Uterus (tissue), 4 donors: Measurements from ENCODE around the gene NEUROD2. TPM values are rescaled to one million over a fixed set of nuclear protein-coding genes. Genes with fewer than 3 reads are reported as not detected.

Source experiments
- DNase-seq, 2 donors: peaks; one replicate each; pipeline ENCODE4 v3.0.0-alpha.2; 2019 to 2020
- H3K27ac ChIP-seq, 2 donors: fragments of 200-600 bp; sonication (generic); 1 replicate in 1 of 2; 2 replicates in 1 of 2; pipeline ENCODE4 v1.5.1; 2016 to 2018
- H3K27me3 ChIP-seq, 2 donors: fragments of 200-600 bp; sonication (generic); one replicate each; pipeline ENCODE4 v1.5.1; 2018 to 2019; ENCODE audit warnings: control low read depth in 1 of 2
- H3K36me3 ChIP-seq, 2 donors: fragments of 200-600 bp; sonication (generic); one replicate each; pipeline ENCODE4 v1.5.1; 2019; ENCODE audit warnings: control low read depth in 1 of 2
- H3K4me1 ChIP-seq, 2 donors: fragments of 200-600 bp; sonication (generic); one replicate each; pipeline ENCODE4 v1.5.1; 2018 to 2019; ENCODE audit warnings: control low read depth in 1 of 2
- H3K4me3 ChIP-seq, 2 donors: fragments of 200-600 bp; sonication (generic); 1 replicate in 1 of 2; 2 replicates in 1 of 2; pipeline ENCODE4 v1.5.1; 2018 to 2019; ENCODE audit warnings: mild to moderate bottlenecking in 1 of 2
- H3K9me3 ChIP-seq, 2 donors: fragments of 200-600 bp; sonication (generic); one replicate each; pipeline ENCODE4 v1.5.1; 2019; ENCODE audit warnings: control low read depth in 1 of 2
- POLR2A ChIP-seq, 2 donors: fragments of 450-650 bp; IDR thresholded peaks; one replicate each; pipeline ENCODE4 v1.6.1; 2016; ENCODE audit warnings: antibody characterized with exemption in 2 of 2, mild to moderate bottlenecking in 1 of 2, moderate library complexity in 1 of 2
- intact Hi-C: fragments of 100-400 bp; cut with DNase I; formaldehyde crosslinking; loops from one replicate; pipeline ENCODE4 v1.15.1; 2023; ENCODE audit warnings: low total_unique reads
- total RNA-seq, 4 donors: library from RNA; depleted of rRNA in 3 of 4; stranded (reverse); fragments of >200 nt in 3 of 4; gene quantifications; one replicate each; pipeline versions ENCODE4 v1.1.0 to v1.2.4, GENCODE V29; 2014 to 2023
- TF ChIP-seq, protein P1 (sequence below), 4 experiments: fragments of 200-600 bp in 2 of 4; fragments of 450-650 bp in 2 of 4; sonication (generic) in 2 of 4; IDR thresholded peaks; one replicate each; pipeline ENCODE4 v1.5.1; 2016 to 2019; ENCODE audit warnings: antibody characterized with exemption in 4 of 4, mild to moderate bottlenecking in 2 of 4, moderate library complexity in 1 of 4
- donor health status: DM: yes; HTN: yes; CAD: no.

NEUROD2 gene
- total RNA-seq, 4 donors from 2014 or later = not detected

DNA sequence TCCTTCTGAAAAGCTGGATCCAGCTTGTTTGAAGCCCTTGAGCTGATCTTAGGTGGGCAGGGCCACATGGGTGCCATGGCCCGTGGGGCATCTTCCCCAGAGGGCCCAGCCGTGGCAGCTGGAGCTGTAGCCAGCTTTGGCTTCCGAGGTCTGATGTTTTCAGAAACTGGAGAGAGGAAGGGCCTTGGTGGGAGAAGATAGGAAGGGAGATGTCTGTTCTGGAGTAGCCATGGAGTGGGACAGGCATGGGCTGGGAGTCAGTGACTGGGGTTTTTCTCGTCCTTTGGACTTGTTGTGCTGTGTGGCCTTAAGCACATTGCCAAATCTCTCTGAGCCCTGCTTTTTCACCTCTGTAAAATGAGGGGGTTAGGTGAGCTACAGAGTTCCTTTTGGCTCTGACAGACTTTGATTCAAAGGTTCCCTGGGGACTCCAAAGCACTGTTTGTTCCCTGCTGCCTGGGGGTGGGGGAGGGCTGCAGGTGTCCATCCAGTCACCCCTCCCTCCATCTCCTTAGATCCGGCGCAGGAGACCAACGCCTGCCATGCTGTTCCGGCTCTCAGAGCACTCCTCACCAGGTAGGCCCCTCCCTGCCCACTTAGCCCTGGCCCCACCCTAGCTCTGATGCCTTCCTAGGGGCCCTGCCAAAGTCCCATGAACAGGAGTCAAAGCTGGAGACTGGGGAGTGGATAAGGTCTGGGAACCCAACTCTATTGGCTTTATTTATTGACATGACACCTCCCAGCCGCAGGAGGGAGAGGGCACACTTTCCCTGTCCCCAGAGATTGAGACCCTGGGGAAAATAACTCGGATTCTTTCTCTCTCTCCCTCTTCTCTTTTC is 21.2 kb upstream of the NEUROD2 start:
- Histone ChIP-seq H3K27me3 (peaks cover 22% of the 10 kb centered on the region in 2 donors), H3K9me3 (no peaks in the 10 kb centered on the region), H3K36me3 (no peaks in the 10 kb centered on the region), H3K27ac (no peak overlapping the region), H3K4me1 (peaks cover 0 to 13% of the 10 kb centered on the region in 2 donors), H3K4me3 (no peak overlapping the region)
- DNase-seq = no peak
- no peak for TF ChIP-seq POLR2A (IDR thresholded peaks at IDR 0.05)
- TF ChIP-seq, protein P1, sequence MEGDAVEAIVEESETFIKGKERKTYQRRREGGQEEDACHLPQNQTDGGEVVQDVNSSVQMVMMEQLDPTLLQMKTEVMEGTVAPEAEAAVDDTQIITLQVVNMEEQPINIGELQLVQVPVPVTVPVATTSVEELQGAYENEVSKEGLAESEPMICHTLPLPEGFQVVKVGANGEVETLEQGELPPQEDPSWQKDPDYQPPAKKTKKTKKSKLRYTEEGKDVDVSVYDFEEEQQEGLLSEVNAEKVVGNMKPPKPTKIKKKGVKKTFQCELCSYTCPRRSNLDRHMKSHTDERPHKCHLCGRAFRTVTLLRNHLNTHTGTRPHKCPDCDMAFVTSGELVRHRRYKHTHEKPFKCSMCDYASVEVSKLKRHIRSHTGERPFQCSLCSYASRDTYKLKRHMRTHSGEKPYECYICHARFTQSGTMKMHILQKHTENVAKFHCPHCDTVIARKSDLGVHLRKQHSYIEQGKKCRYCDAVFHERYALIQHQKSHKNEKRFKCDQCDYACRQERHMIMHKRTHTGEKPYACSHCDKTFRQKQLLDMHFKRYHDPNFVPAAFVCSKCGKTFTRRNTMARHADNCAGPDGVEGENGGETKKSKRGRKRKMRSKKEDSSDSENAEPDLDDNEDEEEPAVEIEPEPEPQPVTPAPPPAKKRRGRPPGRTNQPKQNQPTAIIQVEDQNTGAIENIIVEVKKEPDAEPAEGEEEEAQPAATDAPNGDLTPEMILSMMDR (IDR thresholded peaks at IDR 0.05) = no peak
- intact Hi-C loops = loop anchor here (10.0 kb wide), 1 partner anchor 74 kb away; no protein-coding TSS in a partner anchor

DNA sequence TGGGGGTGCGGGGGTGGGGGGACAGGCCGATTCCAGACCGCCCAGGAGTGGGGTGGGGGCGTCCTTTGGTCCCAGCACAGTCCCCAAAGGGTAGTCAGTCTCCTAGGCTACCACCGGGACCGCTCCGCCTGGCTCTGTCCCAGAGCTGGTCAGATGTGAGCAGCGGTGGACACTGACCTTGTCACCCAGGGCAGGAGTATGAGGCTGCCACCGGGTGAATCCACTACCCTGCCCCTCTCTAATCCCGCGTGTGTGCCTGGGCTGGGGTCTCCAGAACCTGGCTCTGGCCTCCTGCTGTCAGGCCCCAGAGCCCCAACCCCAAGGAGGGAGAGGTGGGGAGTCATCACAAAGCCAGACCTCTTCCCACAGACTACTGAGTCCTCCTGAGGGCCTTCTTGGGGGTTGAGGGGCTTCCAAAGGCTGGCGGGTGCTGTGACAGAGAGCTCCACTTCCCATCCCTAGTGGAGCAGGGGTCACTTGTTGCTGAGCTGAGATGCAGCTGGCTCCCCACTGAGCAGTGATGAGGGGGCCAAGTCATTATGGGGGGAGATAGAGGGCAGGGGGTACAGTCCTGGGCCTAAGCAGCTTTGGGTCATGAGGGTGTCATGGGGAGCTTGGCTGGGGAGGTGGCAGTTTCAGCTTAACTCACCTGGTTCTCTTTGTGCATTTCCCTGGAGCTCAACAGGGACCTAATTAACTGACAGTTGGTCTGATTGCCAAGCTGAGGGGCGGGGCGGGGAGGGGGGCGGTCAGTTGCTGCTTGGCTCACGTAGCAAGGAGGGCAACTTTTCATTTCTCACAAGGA is 20.2 kb upstream of the NEUROD2 start:
- intact Hi-C loops = loop anchor here (10.0 kb wide), 1 partner anchor 73 kb away; no protein-coding TSS in a partner anchor
- peaks cover 22% of the 10 kb centered on the region in 2 donors for H3K27me3 ChIP-seq
- no peaks in the 10 kb centered on the region for H3K36me3 ChIP-seq
- no peak overlapping the region for H3K27ac ChIP-seq
- no peak for DNase-seq
- TF ChIP-seq, protein P1 (IDR thresholded peaks at IDR 0.05) = no peak
- no peak for TF ChIP-seq POLR2A (IDR thresholded peaks at IDR 0.05)
- no peak overlapping the region for H3K4me3 ChIP-seq
- peaks cover 0 to 13% of the 10 kb centered on the region in 2 donors for H3K4me1 ChIP-seq
- no peaks in the 10 kb centered on the region for H3K9me3 ChIP-seq

DNA sequence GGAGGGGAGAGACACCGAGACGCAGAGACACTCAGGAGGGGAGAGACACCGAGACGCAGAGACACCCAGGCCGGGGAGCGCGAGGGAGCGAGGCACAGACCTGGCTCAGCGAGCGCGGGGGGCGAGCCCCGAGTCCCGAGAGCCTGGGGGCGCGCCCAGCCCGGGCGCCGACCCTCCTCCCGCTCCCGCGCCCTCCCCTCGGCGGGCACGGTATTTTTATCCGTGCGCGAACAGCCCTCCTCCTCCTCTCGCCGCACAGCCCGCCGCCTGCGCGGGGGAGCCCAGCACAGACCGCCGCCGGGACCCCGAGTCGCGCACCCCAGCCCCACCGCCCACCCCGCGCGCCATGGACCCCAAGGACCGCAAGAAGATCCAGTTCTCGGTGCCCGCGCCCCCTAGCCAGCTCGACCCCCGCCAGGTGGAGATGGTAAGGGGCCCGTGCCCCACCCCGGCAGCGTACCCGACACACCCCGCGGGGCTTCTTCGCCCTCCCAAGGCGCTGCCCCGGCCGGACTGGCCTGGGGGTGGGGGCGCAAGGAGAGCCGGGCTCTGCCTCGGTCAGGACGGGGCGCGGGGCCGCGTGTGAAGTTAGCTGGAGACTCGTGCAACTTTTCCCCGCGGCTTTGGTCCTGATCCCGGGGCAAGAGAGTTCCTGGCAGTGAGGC is 19.5 kb upstream of the NEUROD2 start:
- TF ChIP-seq, protein P1 (IDR thresholded peaks at IDR 0.05) = no peak
- TF ChIP-seq POLR2A (IDR thresholded peaks at IDR 0.05) = no peak
- H3K36me3 ChIP-seq = no peaks in the 10 kb centered on the region
- no peak overlapping the region for H3K27ac ChIP-seq
- H3K27me3 ChIP-seq = peaks cover 22% of the 10 kb centered on the region in 2 donors
- peaks cover 0 to 13% of the 10 kb centered on the region in 2 donors for H3K4me1 ChIP-seq
- DNase-seq = no peak
- no peaks in the 10 kb centered on the region for H3K9me3 ChIP-seq
- H3K4me3 ChIP-seq = no peak overlapping the region
- intact Hi-C loops = loop anchor here (10.0 kb wide), 1 partner anchor 72 kb away; no protein-coding TSS in a partner anchor

DNA sequence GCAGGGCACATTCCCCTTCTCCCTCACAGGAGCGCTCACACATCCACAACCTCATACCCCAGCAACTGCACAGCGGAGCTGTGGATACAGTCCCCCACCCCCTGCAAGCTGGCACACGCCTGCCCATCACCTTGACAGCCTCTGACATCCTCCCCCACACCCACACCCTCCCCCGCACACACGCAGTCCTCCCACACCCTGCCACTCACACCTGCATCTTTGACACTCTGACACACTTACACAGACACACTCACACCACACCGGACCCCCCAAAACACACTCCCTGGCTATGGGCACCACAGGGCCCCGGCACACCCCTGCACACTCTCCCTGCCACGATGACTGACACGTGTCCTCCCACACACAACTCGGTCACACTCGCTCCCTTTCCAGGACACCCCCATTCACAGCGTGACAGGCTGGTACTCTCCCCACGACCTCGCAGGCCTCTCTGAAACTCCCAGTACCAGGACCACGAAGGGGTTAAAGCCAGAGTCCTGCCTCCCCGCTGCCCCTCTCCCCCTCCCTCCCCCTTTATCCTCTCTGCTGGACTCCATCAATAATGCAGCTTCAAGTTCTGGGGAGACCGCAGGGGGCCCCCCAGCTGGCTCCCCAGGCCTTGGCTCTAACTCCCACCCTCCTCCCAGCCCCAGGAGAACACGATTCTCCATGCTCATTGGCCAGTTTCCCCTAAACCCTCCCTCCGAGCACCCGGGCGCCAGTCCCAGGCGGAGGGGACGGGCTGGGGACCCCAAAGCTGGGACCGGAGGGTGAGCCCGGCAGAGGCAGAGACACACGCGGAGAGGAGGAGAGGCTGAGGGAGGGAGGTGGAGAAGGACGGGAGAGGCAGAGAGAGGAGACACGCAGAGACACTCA is 18.7 kb upstream of the NEUROD2 start, which contains the start of gene PPP1R1B:
Gene PPP1R1B, plus strand, starts transcription at position 782 of the 876 bp plus-strand sequence. CDS start 441 bp downstream, outside the sequence.
- H3K4me1 ChIP-seq = peaks cover 0 to 13% of the 10 kb centered on the region in 2 donors
- H3K4me3 ChIP-seq = no peak within 1 kb of the TSS
- no peaks in the 10 kb centered on the region for H3K9me3 ChIP-seq
- intact Hi-C loops = loop anchor here (10.0 kb wide), 1 partner anchor 72 kb away; no protein-coding TSS in a partner anchor
- TF ChIP-seq POLR2A (IDR thresholded peaks at IDR 0.05) = no peak
- TF ChIP-seq, protein P1 (IDR thresholded peaks at IDR 0.05) = no peak
- H3K27me3 ChIP-seq = peaks cover 22% of the 10 kb centered on the region in 2 donors
- no peaks in the 10 kb centered on the region for H3K36me3 ChIP-seq
- no peak for DNase-seq
- H3K27ac ChIP-seq = no peak within 1 kb of the TSS
